MM.1S (cell line): Measurements from ENCODE around the gene SYTL2.

Experiments used
- DNase-seq: peaks from one replicate; pipeline ENCODE4 v3.0.0-alpha.2; 2015
- H2AFZ ChIP-seq: fragments of 300-600 bp; sonication (generic); 2 replicates; pipeline ENCODE4 v1.6.0; 2016; ENCODE audit warnings: antibody characterized with exemption, low read length
- H3F3A ChIP-seq: fragments of 300-600 bp; sonication (generic); 2 replicates; pipeline ENCODE4 v1.6.1; 2016; ENCODE audit warnings: mild to moderate bottlenecking, antibody characterized with exemption, low read length, moderate library complexity, mixed read lengths; ENCODE audit not compliant: insufficient read depth
- H3K27ac ChIP-seq: fragments of 300-600 bp; sonication (generic); 2 replicates; pipeline ENCODE4 v1.5.1; 2016; ENCODE audit warnings: mild to moderate bottlenecking, low read length
- H3K27me3 ChIP-seq: fragments of 300-600 bp; sonication (generic); replicated peaks from 2 replicates; pipeline ENCODE4 v1.6.0; 2016; ENCODE audit warnings: low read length; ENCODE audit not compliant: insufficient read depth
- H3K36me3 ChIP-seq: fragments of 300-600 bp; sonication (generic); replicated peaks from 2 replicates; pipeline ENCODE4 v1.6.1; 2016; ENCODE audit warnings: mild to moderate bottlenecking, low read length, mixed read lengths; ENCODE audit not compliant: insufficient read depth
- H3K4me1 ChIP-seq: fragments of 300-600 bp; sonication (generic); 2 replicates; pipeline ENCODE4 v1.6.1; 2016; ENCODE audit warnings: low read length, mixed read lengths
- H3K4me2 ChIP-seq: fragments of 300-600 bp; sonication (generic); 2 replicates; pipeline ENCODE4 v1.6.0; 2016; ENCODE audit warnings: low read depth, low read length
- H3K4me3 ChIP-seq: fragments of 300-600 bp; sonication (generic); 2 replicates; pipeline ENCODE4 v1.5.1; 2016; ENCODE audit warnings: low read length, mixed read lengths
- H3K79me2 ChIP-seq: fragments of 300-600 bp; sonication (generic); 2 replicates; pipeline ENCODE4 v1.6.1; 2016; ENCODE audit warnings: mixed run types, low read length, mixed read lengths
- H3K9ac ChIP-seq: fragments of 300-600 bp; sonication (generic); 2 replicates; pipeline ENCODE4 v1.6.1; 2016; ENCODE audit warnings: low read length, mixed read lengths
- H3K9me2 ChIP-seq: fragments of 300-600 bp; sonication (generic); replicated peaks from 2 replicates; pipeline ENCODE4 v1.6.1; 2016; ENCODE audit warnings: mild to moderate bottlenecking, low read length, mixed read lengths; ENCODE audit not compliant: insufficient read depth
- H3K9me3 ChIP-seq: fragments of 300-600 bp; sonication (generic); replicated peaks from 2 replicates; pipeline ENCODE4 v1.6.1; 2016; ENCODE audit warnings: mild to moderate bottlenecking, low read length, mixed read lengths; ENCODE audit not compliant: insufficient read depth
- H4K20me1 ChIP-seq: fragments of 300-600 bp; sonication (generic); 2 replicates; pipeline ENCODE4 v1.6.1; 2016; ENCODE audit warnings: mild to moderate bottlenecking, low read length, moderate library complexity, mixed read lengths; ENCODE audit not compliant: insufficient read depth
- CTCF ChIP-seq: fragments of 300-600 bp; sonication (generic); IDR thresholded peaks from 2 replicates; pipeline ENCODE4 v1.5.1; 2016; ENCODE audit warnings: antibody characterized with exemption, low read length, mixed read lengths
- EZH2 ChIP-seq: fragments of 300-600 bp; sonication (generic); optimal IDR thresholded peaks from 2 replicates; pipeline ENCODE3; 2017; ENCODE audit warnings: low read depth, mild to moderate bottlenecking, antibody characterized with exemption, low read length, mixed read lengths
- EZH2phosphoT487 ChIP-seq: fragments of 300-600 bp; sonication (generic); IDR thresholded peaks from 2 replicates; pipeline ENCODE4 v1.6.1; 2018; ENCODE audit warnings: antibody characterized with exemption, low read length

Gene SYTL2

GRCh38 chr11:85769771-85770170, 41.2 kb downstream of the SYTL2 start:
- no peak overlapping the region for H3K4me3 ChIP-seq
- no peak for TF ChIP-seq EZH2
- TF ChIP-seq CTCF: no peak
- TF ChIP-seq EZH2phosphoT487: no peak
- no peak for DNase-seq

GRCh38 chr11:85768473-85769146, 42.3 kb downstream of the SYTL2 start:
- no peaks in the 10 kb centered on the region for H3F3A ChIP-seq
- no peak overlapping the region for H3K4me2 ChIP-seq
- H3K27me3 ChIP-seq: no peaks in the 10 kb centered on the region
- H3K9me2 ChIP-seq: no peaks in the 10 kb centered on the region
- H3K36me3 ChIP-seq: no peaks in the 10 kb centered on the region
- H3K79me2 ChIP-seq: no peaks in the 10 kb centered on the region
- H2AFZ ChIP-seq: no peak overlapping the region
- no peak overlapping the region for H3K4me3 ChIP-seq
- TF ChIP-seq EZH2phosphoT487 (no peak), CTCF (no peak), EZH2 (no peak)
- H3K9ac ChIP-seq: no peak overlapping the region
- H4K20me1 ChIP-seq: no peaks in the 10 kb centered on the region
- H3K9me3 ChIP-seq: no peaks in the 10 kb centered on the region
- peaks cover 4% of the 10 kb centered on the region; the same call in 1 of the 2 replicates for H3K4me1 ChIP-seq
- H3K27ac ChIP-seq: no peak overlapping the region
- no peak for DNase-seq

More at GRCh38 chr11:85769771-85770170, 41.2 kb downstream of the SYTL2 start:
- no peak overlapping the region for H2AFZ ChIP-seq
- H3K9me3 ChIP-seq: no peaks in the 10 kb centered on the region
- H3K4me2 ChIP-seq: no peak overlapping the region
- H3K9me2 ChIP-seq: no peaks in the 10 kb centered on the region
- peaks cover 14% of the 10 kb centered on the region for H3K4me1 ChIP-seq
- H3F3A ChIP-seq: peaks cover 8% of the 10 kb centered on the region
- no peak overlapping the region for H3K27ac ChIP-seq
- no peaks in the 10 kb centered on the region for H3K36me3 ChIP-seq
- H4K20me1 ChIP-seq: no peaks in the 10 kb centered on the region
- no peaks in the 10 kb centered on the region for H3K27me3 ChIP-seq
- no peak overlapping the region for H3K9ac ChIP-seq
- no peaks in the 10 kb centered on the region for H3K79me2 ChIP-seq

- H2AFZ ChIP-seq: no peak overlapping the region
- H3K4me3 ChIP-seq: no peak overlapping the region
- no peaks in the 10 kb centered on the region for H4K20me1 ChIP-seq
- no peak overlapping the region for H3K9ac ChIP-seq
- H3K9me3 ChIP-seq: no peaks in the 10 kb centered on the region
- no peak for TF ChIP-seq EZH2
- TF ChIP-seq CTCF: no peak
- no peak for TF ChIP-seq EZH2phosphoT487
- no peaks in the 10 kb centered on the region for H3K27me3 ChIP-seq
- no peaks in the 10 kb centered on the region for H3K4me1 ChIP-seq
- no peak overlapping the region for H3K27ac ChIP-seq
- no peaks in the 10 kb centered on the region for H3K79me2 ChIP-seq
- H3K36me3 ChIP-seq: no peaks in the 10 kb centered on the region
- no peak overlapping the region for H3K4me2 ChIP-seq
- no peaks in the 10 kb centered on the region for H3K9me2 ChIP-seq
- H3F3A ChIP-seq: no peaks in the 10 kb centered on the region
- DNase-seq: no peak
Observed at GRCh38 chr11:85767246-85767945, 43.5 kb downstream of the SYTL2 start.
